ENCODE measurements around the gene DBP.
A peak's percentile ranks its signal among the peaks of the same experiment; 100 is the strongest.
"Not testable (repeated sequence)": the region's sequence is repeated elsewhere in the genome, so short reads cannot be mapped to it uniquely, and the experiment has no call there.

The DBP gene

GRCh38 chr19:48664476-48664875 lies 27.3 kb upstream of the DBP start:
- DNase-seq = no peak

- no peak for DNase-seq
Measured at GRCh38 chr19:48663667-48664066, 26.5 kb upstream of the DBP start.

GRCh38 chr19:48661711-48662090 lies 24.5 kb upstream of the DBP start:
- DNase-seq = no peak

DNA sequence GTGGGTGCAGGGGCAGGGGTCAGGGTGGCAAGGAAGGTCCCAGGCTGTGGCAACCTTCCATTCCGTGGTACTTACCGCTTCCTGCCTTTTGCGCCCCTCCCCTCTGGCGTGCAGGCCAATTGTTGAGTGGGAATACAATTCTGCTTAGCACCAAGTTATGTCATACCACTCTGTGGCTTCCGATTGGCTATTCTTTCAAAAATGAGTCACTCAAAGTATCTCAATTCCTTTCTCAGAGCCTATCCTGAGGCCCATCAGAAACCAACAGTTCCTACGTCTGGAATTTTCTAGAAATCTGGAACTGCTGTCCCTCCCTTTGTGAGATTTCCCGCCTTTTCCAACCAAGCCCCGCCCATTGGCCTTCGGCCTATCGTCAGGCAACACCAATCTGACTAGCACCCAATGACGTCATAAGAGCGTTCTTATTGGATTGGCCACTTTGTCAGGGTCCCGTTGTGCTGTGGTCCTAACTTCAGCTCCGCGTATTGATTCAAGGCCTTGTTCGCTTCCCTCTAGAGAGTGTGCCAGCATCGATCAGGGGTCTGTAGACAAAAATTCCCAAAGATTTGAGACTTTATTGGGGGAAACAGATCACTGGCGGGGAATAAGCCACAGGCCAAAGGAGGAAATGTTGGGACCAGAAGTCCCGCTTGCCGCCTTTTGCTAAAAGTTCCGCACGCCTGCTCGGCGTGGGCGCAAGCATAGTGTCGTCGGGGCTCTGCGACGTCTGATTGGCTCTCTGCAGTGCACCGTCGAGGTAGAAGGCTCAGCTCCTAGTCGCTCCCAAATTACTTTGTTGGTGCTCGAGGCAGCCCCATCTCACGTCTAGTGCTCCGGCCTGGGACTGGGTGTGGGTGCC lies 23.9 kb upstream of the DBP start:
- peak; percentile 66 to 92 (median 82) for DNase-seq

- DNase-seq = no peak
Measured at GRCh38 chr19:48659768-48660167, 22.6 kb upstream of the DBP start.

DNA sequence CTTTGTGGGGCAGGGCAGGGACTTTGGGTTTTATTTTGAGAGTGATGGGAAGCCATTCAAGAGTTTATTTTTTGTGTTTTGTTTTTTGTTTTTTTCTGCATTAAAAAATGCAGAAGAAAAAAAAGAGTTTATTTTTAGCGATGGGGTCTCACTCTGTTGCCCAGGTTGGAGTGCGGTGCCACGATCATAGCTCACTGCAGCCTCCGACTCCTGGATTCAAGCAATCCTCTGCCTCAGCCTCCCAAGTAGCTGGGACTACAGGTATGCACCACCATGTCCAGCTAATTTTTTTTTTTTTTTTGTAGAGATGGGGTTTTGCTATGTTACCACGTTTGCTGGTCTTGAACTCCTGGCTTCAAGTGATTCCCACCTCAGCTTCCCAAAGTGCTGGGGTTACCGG lies 21.3 kb upstream of the DBP start:
- no peak for DNase-seq

GRCh38 chr19:48657828-48658227 lies 20.6 kb upstream of the DBP start:
- DNase-seq = not testable (repeated sequence)

GRCh38 chr19:48656840-48657474 lies 19.8 kb upstream of the DBP start:
- DNase-seq = no peak

DNA sequence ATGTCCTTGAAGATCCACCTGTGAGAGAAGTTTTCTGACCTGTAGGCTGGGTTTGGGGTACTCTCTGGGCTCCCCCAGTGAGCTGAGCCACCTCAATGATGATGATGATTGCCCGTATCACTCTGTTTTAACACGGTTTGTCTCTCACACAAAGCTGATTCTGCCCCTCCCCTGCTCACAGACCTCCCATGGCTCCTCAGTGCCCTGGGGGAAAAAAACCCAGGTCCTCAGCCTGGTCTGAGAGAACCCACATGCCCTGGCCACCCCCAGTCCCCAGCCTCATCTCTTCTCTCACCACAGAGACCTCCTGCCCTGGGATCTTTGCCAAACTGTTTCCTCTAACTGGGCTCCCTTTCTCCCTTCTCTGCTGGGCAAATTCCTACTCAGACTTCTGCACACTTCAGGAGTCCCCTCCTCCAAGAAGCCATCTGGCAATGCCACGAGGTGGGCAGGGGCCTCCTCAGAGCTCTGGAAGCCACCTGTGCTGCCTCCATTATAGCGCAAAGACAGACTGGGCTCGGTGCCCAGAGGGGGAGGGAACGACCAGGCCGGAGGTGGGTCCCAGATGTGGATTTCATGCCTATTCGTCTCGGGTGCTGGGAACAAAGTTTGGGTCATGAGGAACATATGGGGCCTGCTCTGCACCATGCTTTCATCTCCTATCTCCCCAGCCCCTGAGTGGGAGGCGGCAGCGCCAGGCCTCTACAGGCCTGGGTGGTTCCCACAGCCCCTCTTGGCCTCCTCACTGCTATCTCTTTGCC lies 17.3 kb upstream of the DBP start:
- DNase-seq = no peak

DNA sequence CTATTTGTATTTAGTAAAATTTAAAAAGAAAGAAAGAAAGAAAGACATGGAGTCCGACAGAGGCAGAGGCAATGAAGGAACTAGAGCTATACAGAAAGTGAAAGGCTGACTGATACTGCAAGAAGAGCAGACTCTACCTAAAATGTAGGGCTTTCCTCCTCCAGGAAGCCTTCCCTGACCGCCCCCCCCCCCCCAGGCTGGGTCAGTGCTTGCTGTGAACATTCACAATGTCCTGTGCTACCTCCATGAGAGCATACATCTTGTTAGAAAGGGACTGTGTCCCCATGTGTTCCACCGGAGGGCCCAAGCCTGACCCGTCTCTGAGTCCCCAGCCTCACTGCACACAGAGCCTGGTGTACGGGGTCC lies 14.5 kb upstream of the DBP start:
- no peak for DNase-seq

DNA sequence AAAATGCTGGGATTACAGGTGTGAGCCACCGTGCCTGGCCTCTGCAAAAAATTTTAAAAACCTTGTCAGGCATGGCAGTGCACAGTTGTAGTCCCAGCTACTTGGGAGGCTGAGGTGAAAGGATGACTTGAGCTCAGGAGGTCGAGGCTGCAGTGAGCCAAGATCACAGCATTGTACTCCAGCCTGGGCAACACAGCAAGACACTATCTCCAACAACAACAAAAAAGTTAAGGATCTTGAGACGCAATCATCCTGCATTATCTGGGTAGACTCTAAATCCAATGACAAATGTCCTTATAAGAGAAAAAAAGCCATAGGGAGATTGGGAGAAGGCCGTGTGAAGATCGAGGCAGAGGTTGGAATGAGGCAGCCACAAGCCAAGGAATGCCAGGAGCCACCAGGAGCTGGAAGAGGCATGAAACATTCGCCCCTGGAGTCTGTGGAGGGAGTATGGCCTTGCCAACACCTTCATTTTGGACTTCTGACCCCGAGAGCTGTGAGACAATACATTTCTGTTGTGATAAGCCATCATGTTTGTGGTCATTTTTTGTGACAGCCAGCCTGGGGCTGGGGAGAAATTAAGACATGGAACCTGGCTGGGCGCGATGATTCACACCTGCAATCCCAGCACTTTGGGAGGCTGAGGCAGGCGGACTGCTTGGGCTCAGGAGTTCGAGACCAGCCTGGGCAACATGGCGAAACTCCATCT lies 13.9 kb upstream of the DBP start:
- no peak for DNase-seq

DNA sequence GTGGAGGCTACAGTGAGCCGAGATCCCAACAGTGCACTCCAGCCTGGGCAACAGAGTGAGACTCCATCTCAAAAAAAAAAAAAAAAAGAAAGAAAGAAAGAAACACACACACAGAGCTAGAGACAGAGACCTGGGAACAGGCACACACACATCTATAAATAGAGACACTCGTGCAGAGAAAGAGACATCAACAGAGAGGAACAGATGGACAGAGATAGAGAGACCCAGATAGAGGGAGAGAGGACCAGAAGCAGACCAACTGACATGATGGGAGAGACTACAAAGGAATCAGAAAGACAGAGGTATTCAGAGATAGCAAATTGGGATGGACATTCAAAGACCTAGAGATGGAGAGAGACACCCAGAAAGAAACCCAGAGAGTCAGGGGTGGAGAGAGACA lies 11.0 kb upstream of the DBP start:
- no peak for DNase-seq

DNA sequence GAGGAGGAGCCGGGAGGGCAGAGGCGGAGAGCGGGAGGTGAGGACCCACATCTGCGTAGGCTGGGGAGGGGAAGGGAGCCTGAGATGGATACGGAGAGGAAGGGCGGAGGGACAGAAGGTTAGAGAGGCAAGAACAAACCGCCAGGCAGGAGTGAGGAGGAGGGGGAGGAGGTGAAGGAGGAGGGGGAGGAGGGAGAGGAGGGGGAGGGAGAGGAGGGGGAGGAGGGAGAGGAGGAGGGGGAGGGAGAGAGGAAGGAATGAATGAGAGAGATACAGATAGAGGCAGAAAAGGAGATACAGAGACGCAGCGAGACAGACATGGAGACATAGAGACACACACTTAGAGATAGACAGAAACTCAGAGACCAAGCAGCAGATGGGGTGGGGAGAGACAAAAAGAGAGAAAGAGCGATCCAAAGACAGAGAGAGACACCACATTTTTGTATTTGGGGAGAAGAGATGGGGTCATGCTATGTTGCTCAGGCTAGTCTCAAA lies 9.6 kb upstream of the DBP start:
- DNase-seq = peak in 1 of 6 experiments; percentile 38

GRCh38 chr19:48646001-48646721 lies 9.0 kb upstream of the DBP start, which contains the start of gene CA11:
Gene CA11, minus strand, starts transcription at chr19:48646187. Its CDS starts 555 bp downstream, at chr19:48645632.
- peak; percentile 87 to 96 (median 92) for DNase-seq

- peak in 1 of 6 experiments; percentile 46 for DNase-seq
Measured at GRCh38 chr19:48645620-48646000, 8.4 kb upstream of the DBP start.

DNA sequence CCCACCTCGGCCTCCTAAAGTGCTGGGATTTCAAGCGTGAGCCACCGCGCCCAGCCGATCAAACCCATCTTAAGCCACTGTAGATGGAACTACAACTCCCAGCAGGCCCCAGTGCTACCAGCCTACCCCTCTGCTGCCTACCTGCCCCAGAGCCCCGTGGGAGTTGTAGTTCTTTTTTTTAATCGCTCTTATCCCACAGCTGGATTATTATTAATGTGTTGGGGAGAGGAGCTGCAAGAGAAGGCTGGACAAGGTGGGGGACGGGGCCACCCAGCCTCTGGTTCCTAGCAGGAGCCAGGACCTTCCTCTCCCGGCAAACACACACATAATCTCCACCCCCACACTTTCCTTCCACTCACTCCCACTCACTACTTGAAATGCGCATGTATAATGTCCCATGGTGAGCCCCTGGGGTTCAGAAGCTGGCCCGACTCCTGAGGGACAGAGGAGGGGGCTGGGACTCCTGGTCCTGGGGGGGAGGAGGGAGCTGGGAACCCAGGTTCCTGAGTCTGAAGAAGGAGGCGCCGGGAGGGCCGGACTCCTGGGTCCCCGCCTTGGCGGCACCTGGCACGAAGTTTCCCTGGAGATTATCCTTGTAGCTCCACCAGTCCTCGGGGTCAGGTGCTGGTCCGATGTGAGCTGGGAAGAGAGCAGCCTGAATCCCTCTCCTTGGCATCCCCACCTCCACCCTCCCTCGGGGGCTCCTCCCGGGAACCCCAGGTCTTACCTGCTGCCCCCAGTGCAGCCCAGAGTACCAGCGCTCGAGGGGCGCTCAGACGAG lies 7.8 kb upstream of the DBP start:
- peak; percentile 51 to 85 (median 68) for DNase-seq

- DNase-seq = no peak
Measured at GRCh38 chr19:48644355-48644754, 7.2 kb upstream of the DBP start.

DNA sequence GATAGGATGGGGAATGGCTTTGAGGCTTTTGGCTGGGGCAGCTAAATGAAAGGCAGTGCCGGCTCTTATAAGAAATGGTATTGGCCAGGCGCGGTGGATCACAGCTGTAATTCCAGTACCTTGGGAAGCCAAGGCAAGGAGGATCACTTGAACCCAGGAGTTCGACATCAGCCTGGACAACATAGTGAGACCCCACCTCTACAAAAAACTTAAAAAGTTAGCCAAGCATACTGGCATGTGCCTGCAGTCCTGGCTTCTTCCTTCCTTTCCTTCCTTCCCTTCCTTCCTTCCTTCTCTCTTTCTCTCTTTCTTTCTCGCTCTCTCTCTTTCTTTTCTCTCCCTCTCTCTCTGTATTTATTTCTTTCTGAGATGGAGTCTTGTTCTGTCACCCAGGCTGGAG lies 5.7 kb upstream of the DBP start:
- no peak for DNase-seq

DNA sequence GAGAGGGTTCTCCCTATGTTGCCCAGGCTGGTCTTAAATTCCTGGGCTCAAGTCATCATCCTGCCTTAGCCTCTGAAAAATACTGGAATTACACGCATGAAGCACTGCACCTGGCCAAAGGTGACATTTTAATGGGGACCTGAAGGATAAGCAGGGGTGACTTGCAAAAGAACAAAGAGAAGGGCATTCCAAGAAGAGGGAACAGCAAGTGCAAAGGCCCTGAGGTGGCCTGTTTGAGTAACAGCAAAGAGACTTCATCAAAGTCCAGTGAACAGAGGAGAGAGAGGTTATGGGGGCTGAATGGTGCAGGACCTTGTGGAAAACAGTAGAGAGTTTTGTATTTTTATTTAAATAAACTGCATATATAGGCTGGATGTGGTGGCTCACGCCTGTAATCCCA lies 4.7 kb upstream of the DBP start:
- DNase-seq = no peak

DNA sequence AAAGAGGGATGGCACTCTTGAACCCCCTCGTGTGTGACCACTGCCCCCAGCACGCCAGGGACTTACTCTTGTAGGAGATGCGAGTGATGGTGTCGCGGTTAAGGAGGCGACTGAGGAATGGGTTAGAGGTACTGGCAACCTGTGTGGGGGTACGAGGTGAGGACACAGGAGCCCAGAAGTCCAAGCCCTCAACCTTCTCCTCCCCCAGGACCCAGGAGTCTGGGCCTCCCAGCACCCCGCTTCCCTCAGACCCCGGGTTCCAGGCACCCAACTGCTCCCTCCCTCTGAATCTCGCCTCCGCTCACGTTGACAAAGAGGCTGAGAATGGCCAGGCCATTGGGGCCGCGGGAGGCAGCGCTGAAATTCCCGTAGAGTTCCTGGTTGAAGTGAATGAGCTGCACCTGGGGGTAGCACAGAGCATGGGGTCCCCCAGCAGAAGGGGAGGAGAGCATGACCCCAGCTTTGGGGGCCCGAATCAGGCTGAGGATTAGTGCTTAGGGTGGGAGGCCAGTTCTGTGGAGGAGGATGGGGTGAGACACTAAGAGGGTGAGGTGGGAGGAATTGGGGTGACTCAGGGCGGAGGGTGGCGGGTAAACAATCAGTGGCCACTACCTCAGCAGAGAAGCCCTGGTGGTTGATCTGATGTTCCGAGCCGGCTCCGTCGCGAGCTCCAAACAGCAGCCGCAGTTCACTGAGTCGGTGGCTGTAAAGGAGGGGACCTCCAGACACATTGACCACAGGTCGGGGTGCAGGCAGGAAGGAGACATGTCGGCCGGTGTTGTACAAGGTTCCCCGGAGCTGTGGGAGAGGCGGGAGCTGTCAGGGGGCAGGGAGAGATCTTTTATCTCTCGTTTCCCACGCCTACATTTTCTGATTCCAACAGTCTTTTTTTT lies 2.5 kb upstream of the DBP start:
- no peak for DNase-seq

All from stimulated activated naive CD4-positive, alpha-beta T cell (primary cell).